ENCODE data around the gene CDC73.

The CDC73 gene

DNA sequence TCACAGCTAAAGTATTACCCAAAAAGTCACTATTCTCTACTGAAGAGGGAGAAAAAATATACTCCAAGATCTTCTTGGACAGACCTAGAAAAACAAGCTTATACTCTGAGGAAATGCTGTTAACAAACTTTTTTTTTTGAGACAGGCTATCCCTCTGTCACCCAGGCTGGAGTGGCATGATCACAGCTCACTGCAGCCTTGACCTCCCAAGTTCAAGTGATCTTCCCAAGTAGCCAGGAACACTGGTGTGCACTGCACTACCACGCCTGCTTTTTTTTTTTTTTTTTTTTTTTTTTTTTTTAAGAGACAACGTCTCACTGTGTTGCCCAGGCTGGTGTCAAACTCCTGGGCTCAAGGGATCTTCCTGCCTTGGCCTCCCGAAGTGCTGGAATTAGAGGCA, 33.9 kb upstream of the CDC73 start:
- no peak for DNase-seq (ENCODE audit: extremely low spot score)
- TF ChIP-seq, protein P1, sequence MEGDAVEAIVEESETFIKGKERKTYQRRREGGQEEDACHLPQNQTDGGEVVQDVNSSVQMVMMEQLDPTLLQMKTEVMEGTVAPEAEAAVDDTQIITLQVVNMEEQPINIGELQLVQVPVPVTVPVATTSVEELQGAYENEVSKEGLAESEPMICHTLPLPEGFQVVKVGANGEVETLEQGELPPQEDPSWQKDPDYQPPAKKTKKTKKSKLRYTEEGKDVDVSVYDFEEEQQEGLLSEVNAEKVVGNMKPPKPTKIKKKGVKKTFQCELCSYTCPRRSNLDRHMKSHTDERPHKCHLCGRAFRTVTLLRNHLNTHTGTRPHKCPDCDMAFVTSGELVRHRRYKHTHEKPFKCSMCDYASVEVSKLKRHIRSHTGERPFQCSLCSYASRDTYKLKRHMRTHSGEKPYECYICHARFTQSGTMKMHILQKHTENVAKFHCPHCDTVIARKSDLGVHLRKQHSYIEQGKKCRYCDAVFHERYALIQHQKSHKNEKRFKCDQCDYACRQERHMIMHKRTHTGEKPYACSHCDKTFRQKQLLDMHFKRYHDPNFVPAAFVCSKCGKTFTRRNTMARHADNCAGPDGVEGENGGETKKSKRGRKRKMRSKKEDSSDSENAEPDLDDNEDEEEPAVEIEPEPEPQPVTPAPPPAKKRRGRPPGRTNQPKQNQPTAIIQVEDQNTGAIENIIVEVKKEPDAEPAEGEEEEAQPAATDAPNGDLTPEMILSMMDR (IDR thresholded peaks at IDR 0.05; ENCODE audit: control extremely low read depth, extremely low read depth, low read depth, missing control alignments): no peak
- POLR2A ChIA-PET: no interaction called here
- CTCF ChIA-PET: interaction anchor here (0.8 to 1.2 kb wide), 3 partner anchors 13 to 44 kb away, joined by 3 to 4 read pairs (median 3); partner anchors contain the start of gene CDC73

DNA sequence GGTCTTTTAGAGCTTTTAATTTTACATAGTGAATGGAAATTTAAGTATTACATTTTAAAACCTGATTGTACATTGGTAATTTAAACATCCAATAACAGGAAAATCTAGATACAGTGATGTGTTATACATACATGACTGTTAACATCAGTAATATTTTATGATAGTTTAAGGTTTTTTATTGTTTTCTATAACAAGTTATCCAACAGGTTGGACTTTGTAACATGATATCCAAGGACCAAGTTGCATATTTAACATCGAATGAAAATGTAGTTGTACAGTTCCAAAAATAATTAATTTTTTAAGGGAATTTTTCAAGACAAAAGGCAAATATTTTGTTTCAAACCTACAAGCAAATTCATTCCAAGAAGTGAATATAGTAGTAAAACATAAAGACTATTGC, 31.0 kb upstream of the CDC73 start:
- ChIA-PET CTCF (no interaction called here), POLR2A (no interaction called here)
- TF ChIP-seq, protein P1 (IDR thresholded peaks at IDR 0.05; ENCODE audit: control extremely low read depth, extremely low read depth, low read depth, missing control alignments): no peak
- DNase-seq (ENCODE audit: extremely low spot score): no peak

DNA sequence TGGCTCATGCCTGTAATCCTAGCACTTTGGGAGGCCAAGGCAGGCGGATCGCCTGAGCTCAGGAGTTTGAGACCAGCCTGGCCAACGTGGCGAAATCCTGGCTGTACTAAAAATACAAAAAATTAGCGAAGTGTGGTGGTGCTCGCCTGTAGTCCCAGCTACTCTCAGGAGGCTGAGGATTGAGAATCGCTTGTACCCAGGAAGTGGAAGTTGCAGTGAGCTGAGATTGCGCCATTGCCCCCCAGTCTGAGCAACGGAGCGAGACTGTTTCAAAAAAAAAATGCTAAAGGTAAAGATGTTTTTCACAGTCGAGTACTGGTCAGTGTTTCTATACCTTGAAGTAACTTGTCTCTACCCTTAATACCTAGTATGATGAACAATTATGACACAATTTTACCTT, 27.7 kb upstream of the CDC73 start:
- POLR2A ChIA-PET: interaction anchor here (0.5 kb wide), 1 partner anchor 15 kb away, joined by 5 read pairs; no protein-coding TSS in a partner anchor
- TF ChIP-seq, protein P1 (IDR thresholded peaks at IDR 0.05; ENCODE audit: control extremely low read depth, extremely low read depth, low read depth, missing control alignments): no peak
- CTCF ChIA-PET: interaction anchor here (1.3 to 1.8 kb wide), 3 partner anchors 9 to 29 kb away, joined by 3 to 5 read pairs (median 4); partner anchors contain the start of gene GLRX2
- DNase-seq (ENCODE audit: extremely low spot score): no peak

DNA sequence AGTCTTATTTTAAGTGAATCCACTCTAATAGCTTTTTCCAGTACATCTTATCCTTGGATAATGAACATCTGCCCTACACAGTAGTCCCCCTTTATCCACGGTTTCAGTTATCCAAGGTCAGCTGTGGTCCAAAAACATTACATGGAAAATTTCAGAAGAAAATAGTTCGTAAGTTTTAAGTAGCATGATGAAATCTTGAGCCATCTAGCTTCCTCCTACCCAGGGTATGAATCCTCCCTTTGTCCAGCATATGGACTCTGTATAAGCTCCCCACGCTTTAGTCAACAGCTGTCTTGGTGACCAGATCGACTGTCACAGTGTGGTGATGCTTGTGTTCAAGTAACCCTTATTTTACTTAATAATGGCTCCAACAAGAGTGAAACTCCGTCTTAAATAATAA, 19.2 kb upstream of the CDC73 start:
- ChIA-PET POLR2A (no interaction called here), CTCF (interaction anchor here (2.9 kb wide), 1 partner anchor 19 kb away, joined by 7 read pairs; the partner anchor contains the start of gene CDC73)
- DNase-seq (ENCODE audit: extremely low spot score): no peak
- TF ChIP-seq, protein P1 (IDR thresholded peaks at IDR 0.05; ENCODE audit: control extremely low read depth, extremely low read depth, low read depth, missing control alignments): no peak

DNA sequence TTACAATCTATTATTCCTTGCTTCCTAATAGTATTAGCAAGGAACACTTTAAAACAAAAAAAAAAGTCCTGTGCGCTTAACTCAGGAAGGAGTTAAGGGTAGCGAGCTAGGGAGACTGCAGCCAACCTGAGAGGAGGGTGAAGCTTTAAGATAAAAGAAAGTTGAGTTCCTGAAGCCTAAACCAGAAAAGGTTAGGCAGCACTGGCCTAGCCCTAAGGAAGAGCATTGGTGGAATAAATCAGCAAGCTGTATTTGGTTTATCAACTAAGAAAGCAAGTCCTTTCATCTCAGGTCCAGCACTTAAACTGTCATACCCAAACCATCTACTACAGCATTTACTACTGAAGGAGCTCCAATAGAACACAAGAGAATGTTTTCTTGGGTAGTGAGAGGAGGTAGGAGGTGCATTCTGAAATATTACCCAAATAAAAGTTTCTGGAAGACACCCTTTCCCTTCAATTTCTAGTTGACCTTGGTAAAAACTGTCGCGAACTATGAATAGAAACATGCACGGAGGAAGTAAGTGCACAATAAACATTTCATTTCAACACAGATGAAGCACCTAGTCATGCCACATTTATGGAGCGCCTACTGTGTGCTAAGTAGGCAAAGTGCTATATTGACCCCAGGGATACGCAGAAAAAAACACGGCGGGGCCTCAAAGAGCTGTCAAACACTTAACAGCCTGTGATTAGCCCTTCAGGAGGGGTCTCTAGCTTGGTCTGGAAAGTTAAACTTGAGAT, 17.9 kb upstream of the CDC73 start:
- TF ChIP-seq, protein P1 (IDR thresholded peaks at IDR 0.05; ENCODE audit: control extremely low read depth, extremely low read depth, low read depth, missing control alignments): no peak
- POLR2A ChIA-PET: interaction anchor here (0.8 to 2.1 kb wide), 2 partner anchors 19 to 45 kb away, joined by 3 to 15 read pairs; partner anchors contain the start of genes RO60 and UCHL5
- DNase-seq (ENCODE audit: extremely low spot score): peak; percentile 16
- CTCF ChIA-PET: interaction anchor here (0.9 to 2.9 kb wide), 9 partner anchors 10 to 45 kb away, joined by 3 to 10 read pairs (median 4); partner anchors contain the start of genes CDC73, RO60 and UCHL5

DNA sequence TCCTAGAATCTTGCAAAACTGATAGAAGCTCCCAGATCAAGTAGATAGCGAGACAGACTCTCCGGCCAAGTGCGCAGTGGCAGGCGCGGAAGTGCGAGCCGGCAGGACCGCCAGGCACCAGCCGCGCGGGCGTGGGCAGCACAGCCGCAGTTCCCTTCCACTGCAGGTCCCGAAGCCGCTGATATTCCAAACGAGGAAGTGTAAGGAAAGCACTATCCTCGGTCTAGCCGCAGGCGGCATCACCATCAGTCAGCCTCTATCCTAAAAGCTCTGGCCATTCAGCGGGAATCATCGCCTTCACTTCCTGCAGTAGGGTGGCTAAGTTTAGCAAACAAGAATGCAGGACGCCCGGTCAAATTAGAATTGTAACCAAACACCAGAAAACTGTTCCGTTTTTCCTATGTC, 17.3 kb upstream of the CDC73 start:
- TF ChIP-seq, protein P1 (IDR thresholded peaks at IDR 0.05; ENCODE audit: control extremely low read depth, extremely low read depth, low read depth, missing control alignments): no peak
- ChIA-PET POLR2A (interaction anchor here (1.1 to 2.1 kb wide), 2 partner anchors 23 to 46 kb away, joined by 3 to 15 read pairs; partner anchors contain the start of genes RO60 and UCHL5), CTCF (interaction anchor here (0.7 to 2.9 kb wide), 8 partner anchors 9 to 46 kb away, joined by 3 to 10 read pairs (median 4); partner anchors contain the start of genes RO60 and UCHL5)
- peak; percentile 40 for DNase-seq (ENCODE audit: extremely low spot score)

Data from GM10248 (cell line).